Thyroid gland (tissue), 4 donors: ENCODE data around the gene HNRNPAB.

Experiments used
- CTCF ChIP-seq, 6 experiments: fragments of 200-600 bp in 3 of 6; fragments of 450-650 bp in 3 of 6; sonication (generic) in 3 of 6; IDR thresholded peaks; one replicate each; pipeline ENCODE4 v1.5.1; 2016 to 2019; ENCODE audit warnings: antibody characterized with exemption in 6 of 6, mild to moderate bottlenecking in 2 of 6, inconsistent platforms in 1 of 6, moderate library complexity in 1 of 6
- POLR2A ChIP-seq, 2 donors: fragments of 450-650 bp; IDR thresholded peaks; one replicate each; pipeline ENCODE4 v1.6.1; 2017; ENCODE audit warnings: antibody characterized with exemption in 2 of 2, mild to moderate bottlenecking in 2 of 2, moderate library complexity in 1 of 2

- TF ChIP-seq CTCF (IDR thresholded peaks at IDR 0.05) (no peak), POLR2A (IDR thresholded peaks at IDR 0.05) (no peak)
These were observed 25.5 kb downstream of the HNRNPAB start for GRCh38 chr5:178229861-178230260.
